Germinal center (tissue), 1 donor: ENCODE results near the gene SEMA3E.

Experiments used
- DNase-seq: peaks from one replicate; pipeline ENCODE4 v3.0.0; 2012; ENCODE audit warnings: mixed read lengths, low spot score

The SEMA3E gene

GRCh38 chr7:83347945-83348444 lies 300.9 kb downstream of the SEMA3E start:
- no peak for DNase-seq

- DNase-seq = no peak
These were observed 309.0 kb downstream of the SEMA3E start for GRCh38 chr7:83339907-83340306.

DNA sequence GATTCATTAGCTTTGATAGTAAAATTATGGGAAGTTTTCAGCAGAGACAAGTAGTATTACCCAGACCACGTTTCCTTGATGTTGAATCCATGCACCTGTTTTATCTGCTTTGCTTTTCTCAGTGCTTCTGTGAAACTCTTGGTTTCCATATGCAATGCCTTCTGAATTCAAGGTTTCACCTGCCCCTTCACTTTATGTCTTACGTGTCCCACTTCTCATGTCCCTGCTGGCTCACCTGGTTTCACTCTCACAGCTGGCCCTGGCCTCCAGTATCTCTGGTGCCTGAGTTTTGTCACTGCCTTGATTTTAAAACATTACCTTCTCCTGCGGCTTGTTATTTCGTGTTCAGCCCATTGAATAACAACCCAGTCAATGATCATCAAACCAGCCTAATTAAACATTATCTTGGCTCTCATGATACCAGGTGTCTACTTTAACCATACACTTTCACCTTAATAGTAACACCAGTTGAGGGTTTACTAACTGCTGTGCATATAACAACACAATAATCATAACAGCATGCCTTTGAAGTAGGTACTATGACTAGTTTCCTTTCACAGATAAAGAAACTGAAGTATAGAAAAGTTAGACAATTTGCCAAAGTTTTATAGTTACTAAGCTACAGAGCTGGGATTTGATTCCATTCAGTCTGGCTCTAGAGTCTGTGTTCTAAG lies 310.5 kb downstream of the SEMA3E start:
- no peak for DNase-seq

DNA sequence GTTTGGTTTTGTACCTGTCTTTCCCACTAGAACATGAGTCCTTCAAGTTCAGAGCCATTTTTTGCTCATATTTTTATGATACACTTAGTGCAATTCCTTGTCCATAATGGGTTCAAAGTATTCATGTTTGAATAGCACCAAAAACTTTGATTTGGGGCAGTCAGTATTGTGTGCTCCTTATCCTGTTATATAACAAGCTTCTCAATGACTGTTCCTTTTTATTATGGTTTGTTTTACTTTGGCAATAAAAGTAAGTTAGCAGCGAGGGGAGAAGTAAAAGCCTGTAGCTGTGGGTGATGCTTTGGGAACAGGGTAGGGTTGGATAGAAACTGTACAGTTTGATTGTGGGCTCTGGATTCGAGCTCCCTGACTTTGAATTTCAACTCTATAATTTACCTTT lies 311.9 kb downstream of the SEMA3E start:
- DNase-seq = no peak

- DNase-seq = no peak
These were observed 322.7 kb downstream of the SEMA3E start for GRCh38 chr7:83326223-83326622.

GRCh38 chr7:83325083-83325482 lies 323.9 kb downstream of the SEMA3E start:
- no peak for DNase-seq

DNA sequence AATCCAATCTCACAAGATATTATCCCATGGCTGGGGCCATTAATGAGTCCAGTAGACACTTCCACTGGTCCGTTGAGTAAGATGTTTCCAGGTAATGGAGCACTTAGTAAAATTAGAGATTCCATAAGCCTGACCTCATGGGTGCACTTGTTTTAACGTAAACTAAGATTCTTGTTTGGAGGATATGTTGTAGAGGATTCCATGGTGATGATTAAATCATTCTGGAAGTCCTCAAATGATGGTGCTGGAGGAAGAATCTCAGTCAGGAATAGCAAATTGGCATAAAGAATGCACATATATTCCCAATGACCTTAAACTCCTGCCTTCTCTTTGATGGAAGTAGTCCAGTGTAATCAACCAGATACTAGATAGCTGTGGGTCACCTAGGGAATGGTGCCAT lies 324.3 kb downstream of the SEMA3E start:
- DNase-seq = no peak

- DNase-seq = no peak
These were observed 327.9 kb downstream of the SEMA3E start for GRCh38 chr7:83321011-83321410.

DNA sequence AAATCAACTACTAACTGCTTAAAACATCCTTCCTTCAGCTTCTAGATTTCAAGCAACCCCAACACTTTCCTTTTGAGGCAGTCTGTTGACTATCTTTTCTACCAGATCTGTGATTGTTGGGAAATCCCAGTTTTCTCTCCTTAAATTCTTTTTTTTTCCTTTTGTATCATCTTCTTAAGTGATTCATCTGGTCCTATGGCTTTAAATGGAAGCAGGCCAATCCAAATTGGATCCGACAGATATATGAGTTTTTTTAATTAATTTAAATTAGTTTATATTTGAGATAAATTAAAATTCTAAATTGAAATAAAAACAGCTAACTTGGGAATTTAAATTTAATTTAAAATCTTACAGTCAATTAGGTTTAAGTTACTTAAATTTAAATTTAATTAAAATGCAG lies 335.0 kb downstream of the SEMA3E start:
- no peak for DNase-seq
